ENCODE results near the gene DCTD.

Gene DCTD

DNA sequence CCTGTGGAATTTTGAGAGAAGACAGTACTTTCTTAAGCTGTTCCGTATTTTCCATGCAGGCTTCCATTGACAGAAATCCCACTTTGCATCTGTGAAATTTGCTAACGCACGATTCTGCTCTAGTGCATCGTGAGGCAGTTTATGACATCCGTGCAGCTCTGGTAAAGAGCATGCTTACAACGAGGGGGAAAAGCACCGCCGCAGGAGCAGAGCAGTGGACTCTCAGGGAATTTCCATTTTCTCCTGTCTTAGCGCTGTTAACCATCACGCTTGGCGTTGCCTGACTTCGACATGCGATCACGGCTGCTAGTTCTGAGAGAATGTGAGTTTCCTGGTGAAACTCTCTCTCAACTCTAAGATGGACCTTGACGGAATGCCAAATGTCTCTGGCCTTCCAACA, 43.9 kb downstream of the DCTD start:
- H4K20me1 ChIP-seq (ENCODE audit: low read depth, low read length), result no peaks in the 10 kb centered on the region
- TF ChIP-seq, protein P1, sequence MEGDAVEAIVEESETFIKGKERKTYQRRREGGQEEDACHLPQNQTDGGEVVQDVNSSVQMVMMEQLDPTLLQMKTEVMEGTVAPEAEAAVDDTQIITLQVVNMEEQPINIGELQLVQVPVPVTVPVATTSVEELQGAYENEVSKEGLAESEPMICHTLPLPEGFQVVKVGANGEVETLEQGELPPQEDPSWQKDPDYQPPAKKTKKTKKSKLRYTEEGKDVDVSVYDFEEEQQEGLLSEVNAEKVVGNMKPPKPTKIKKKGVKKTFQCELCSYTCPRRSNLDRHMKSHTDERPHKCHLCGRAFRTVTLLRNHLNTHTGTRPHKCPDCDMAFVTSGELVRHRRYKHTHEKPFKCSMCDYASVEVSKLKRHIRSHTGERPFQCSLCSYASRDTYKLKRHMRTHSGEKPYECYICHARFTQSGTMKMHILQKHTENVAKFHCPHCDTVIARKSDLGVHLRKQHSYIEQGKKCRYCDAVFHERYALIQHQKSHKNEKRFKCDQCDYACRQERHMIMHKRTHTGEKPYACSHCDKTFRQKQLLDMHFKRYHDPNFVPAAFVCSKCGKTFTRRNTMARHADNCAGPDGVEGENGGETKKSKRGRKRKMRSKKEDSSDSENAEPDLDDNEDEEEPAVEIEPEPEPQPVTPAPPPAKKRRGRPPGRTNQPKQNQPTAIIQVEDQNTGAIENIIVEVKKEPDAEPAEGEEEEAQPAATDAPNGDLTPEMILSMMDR (IDR thresholded peaks at IDR 0.05; ENCODE audit: insufficient read depth, low read length, poor library complexity, severe bottlenecking), result no peak
- no peak for TF ChIP-seq EZH2phosphoT487 (conservative IDR thresholded peaks at IDR 0.05; ENCODE audit: low read length)
- no peak overlapping the region for H3K9ac ChIP-seq (ENCODE audit: low read length)
- H2AFZ ChIP-seq (ENCODE audit: low read depth, low read length, severe bottlenecking), result no peak overlapping the region
- H3K27me3 ChIP-seq (ENCODE audit: low read length), result no peaks in the 10 kb centered on the region
- H3K9me3 ChIP-seq (ENCODE audit: insufficient read depth, low read length), result no peaks in the 10 kb centered on the region
- no peaks in the 10 kb centered on the region for H3K79me2 ChIP-seq (ENCODE audit: insufficient read depth, low read length)
- H3K4me2 ChIP-seq (ENCODE audit: low read depth, low read length, poor library complexity, severe bottlenecking), result no peak overlapping the region
- H3K36me3 ChIP-seq (ENCODE audit: low read length), result no peaks in the 10 kb centered on the region
- H3K9me2 ChIP-seq (replicated peaks; ENCODE audit: insufficient read depth, low read length), result no peaks in the 10 kb centered on the region
- no peak overlapping the region for H3K4me3 ChIP-seq (ENCODE audit: insufficient read depth, low read length, poor library complexity, severe bottlenecking)
- no peak overlapping the region for H3K27ac ChIP-seq (ENCODE audit: low read depth, low read length)
- no peaks in the 10 kb centered on the region for H3F3A ChIP-seq (ENCODE audit: insufficient read depth)

DNA sequence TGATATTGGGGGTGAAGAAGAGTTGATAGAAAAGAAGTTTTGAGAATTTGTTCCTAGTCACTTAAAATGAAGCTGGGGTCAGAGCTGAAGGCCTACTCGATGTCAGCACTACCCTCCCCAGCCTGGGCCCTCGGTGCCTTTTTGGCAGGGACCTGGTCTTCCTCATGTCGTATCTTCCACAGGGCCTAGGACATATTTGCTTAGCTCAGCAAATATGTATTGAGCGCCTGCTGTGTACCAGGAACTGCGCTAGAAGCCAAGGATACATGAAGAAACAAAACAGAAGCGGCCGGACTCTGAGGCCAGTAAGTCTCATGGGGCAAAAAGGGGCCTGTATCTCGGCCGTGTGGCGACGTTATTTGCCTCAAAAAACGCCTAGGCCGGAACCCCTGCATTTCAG, 44.3 kb downstream of the DCTD start:
- Histone ChIP-seq H2AFZ (ENCODE audit: low read depth, low read length, severe bottlenecking) (no peak overlapping the region), H3K9me2 (replicated peaks; ENCODE audit: insufficient read depth, low read length) (no peaks in the 10 kb centered on the region), H3K4me2 (ENCODE audit: low read depth, low read length, poor library complexity, severe bottlenecking) (no peak overlapping the region), H3K36me3 (ENCODE audit: low read length) (no peaks in the 10 kb centered on the region), H4K20me1 (ENCODE audit: low read depth, low read length) (no peaks in the 10 kb centered on the region), H3K4me3 (ENCODE audit: insufficient read depth, low read length, poor library complexity, severe bottlenecking) (no peak overlapping the region), H3K79me2 (ENCODE audit: insufficient read depth, low read length) (no peaks in the 10 kb centered on the region), H3K27me3 (ENCODE audit: low read length) (no peaks in the 10 kb centered on the region), H3K9ac (ENCODE audit: low read length) (no peak overlapping the region), H3F3A (ENCODE audit: insufficient read depth) (no peaks in the 10 kb centered on the region), H3K9me3 (ENCODE audit: insufficient read depth, low read length) (no peaks in the 10 kb centered on the region), H3K27ac (ENCODE audit: low read depth, low read length) (no peak overlapping the region)
- TF ChIP-seq EZH2phosphoT487 (conservative IDR thresholded peaks at IDR 0.05; ENCODE audit: low read length), result no peak
- TF ChIP-seq, protein P1 (IDR thresholded peaks at IDR 0.05; ENCODE audit: insufficient read depth, low read length, poor library complexity, severe bottlenecking), result no peak

DNA sequence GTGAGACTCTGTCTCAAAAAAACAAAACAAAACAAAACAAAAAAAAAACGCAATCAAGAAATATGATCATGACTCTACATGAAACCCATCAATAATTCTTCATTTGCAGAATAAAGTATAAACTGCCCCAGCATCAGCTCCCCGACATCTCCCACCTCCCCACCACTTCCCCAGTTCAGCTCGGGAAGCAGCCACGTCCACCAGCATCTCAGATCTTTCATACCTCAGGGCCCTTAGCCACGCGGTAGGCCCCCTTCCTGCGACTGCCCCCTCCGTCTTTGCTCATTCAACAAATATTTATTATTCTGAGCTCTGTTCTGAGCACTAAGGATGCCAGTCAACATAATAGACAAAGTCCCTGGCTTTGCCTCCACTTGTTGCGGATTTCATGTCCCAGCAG, 45.6 kb downstream of the DCTD start:
- no peaks in the 10 kb centered on the region for H3K9me3 ChIP-seq (ENCODE audit: insufficient read depth, low read length)
- H3K27me3 ChIP-seq (ENCODE audit: low read length), result no peaks in the 10 kb centered on the region
- no peaks in the 10 kb centered on the region for H3K9me2 ChIP-seq (replicated peaks; ENCODE audit: insufficient read depth, low read length)
- no peak overlapping the region for H2AFZ ChIP-seq (ENCODE audit: low read depth, low read length, severe bottlenecking)
- no peaks in the 10 kb centered on the region for H4K20me1 ChIP-seq (ENCODE audit: low read depth, low read length)
- H3K27ac ChIP-seq (ENCODE audit: low read depth, low read length), result no peak overlapping the region
- no peak overlapping the region for H3K4me3 ChIP-seq (ENCODE audit: insufficient read depth, low read length, poor library complexity, severe bottlenecking)
- no peaks in the 10 kb centered on the region for H3F3A ChIP-seq (ENCODE audit: insufficient read depth)
- H3K36me3 ChIP-seq (ENCODE audit: low read length), result no peaks in the 10 kb centered on the region
- TF ChIP-seq, protein P1 (IDR thresholded peaks at IDR 0.05; ENCODE audit: insufficient read depth, low read length, poor library complexity, severe bottlenecking), result no peak
- no peak for TF ChIP-seq EZH2phosphoT487 (conservative IDR thresholded peaks at IDR 0.05; ENCODE audit: low read length)
- no peak overlapping the region for H3K4me2 ChIP-seq (ENCODE audit: low read depth, low read length, poor library complexity, severe bottlenecking)
- H3K79me2 ChIP-seq (ENCODE audit: insufficient read depth, low read length), result no peaks in the 10 kb centered on the region
- no peak overlapping the region for H3K9ac ChIP-seq (ENCODE audit: low read length)

All from SU-DHL-6 (cell line).